Stimulated activated CD4-positive, alpha-beta T cell treated with anti-CD3 and anti-CD28 coated beads, TNF-alpha, amount 100 ng/mL, for 48 hours (primary cell): Measurements from ENCODE around the gene CNTROB.
A peak's percentile ranks its signal among the peaks of the same experiment; 100 is the strongest.

Experiments
- DNase-seq, 3 donors: peaks; one replicate each; pipeline ENCODE4 v3.0.0-alpha.2; 2020; ENCODE audit warnings: low read depth in 3 of 3

CNTROB gene

GRCh38 chr17:7987112-7987893 is 55.3 kb downstream of the CNTROB start:
- DNase-seq, result no peak

GRCh38 chr17:7988750-7989178 is 56.8 kb downstream of the CNTROB start:
- peak in 2 of 3 donors; percentile 37 to 62 for DNase-seq

- peak; percentile 81 to 93 (median 89) for DNase-seq
These were observed 58.0 kb downstream of the CNTROB start for GRCh38 chr17:7989781-7990655.

GRCh38 chr17:7992516-7992915 is 60.5 kb downstream of the CNTROB start:
- DNase-seq, result no peak

GRCh38 chr17:7992924-7993323 is 60.9 kb downstream of the CNTROB start:
- no peak for DNase-seq

- no peak for DNase-seq
These were observed 62.1 kb downstream of the CNTROB start for GRCh38 chr17:7993972-7994589.

- DNase-seq, result no peak
These were observed 63.7 kb downstream of the CNTROB start for GRCh38 chr17:7995724-7996123.

- DNase-seq, result no peak
These were observed 65.2 kb downstream of the CNTROB start for GRCh38 chr17:7997186-7997585.
